Measurements from ENCODE around the gene SCN9A.

GRCh38 chr2:166167449-166167848 is 208.3 kb downstream of the SCN9A start:
- TF ChIP-seq, protein P1, sequence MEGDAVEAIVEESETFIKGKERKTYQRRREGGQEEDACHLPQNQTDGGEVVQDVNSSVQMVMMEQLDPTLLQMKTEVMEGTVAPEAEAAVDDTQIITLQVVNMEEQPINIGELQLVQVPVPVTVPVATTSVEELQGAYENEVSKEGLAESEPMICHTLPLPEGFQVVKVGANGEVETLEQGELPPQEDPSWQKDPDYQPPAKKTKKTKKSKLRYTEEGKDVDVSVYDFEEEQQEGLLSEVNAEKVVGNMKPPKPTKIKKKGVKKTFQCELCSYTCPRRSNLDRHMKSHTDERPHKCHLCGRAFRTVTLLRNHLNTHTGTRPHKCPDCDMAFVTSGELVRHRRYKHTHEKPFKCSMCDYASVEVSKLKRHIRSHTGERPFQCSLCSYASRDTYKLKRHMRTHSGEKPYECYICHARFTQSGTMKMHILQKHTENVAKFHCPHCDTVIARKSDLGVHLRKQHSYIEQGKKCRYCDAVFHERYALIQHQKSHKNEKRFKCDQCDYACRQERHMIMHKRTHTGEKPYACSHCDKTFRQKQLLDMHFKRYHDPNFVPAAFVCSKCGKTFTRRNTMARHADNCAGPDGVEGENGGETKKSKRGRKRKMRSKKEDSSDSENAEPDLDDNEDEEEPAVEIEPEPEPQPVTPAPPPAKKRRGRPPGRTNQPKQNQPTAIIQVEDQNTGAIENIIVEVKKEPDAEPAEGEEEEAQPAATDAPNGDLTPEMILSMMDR (IDR thresholded peaks at IDR 0.05) = no peak
- TF ChIP-seq POLR2A (IDR thresholded peaks at IDR 0.05) = no peak

Data from uterus (tissue), 2 donors.